ENCODE results near the gene SYCP3. TPM values are rescaled to one million over a fixed set of nuclear protein-coding genes. Genes with fewer than 3 reads are reported as not detected.

Gene SYCP3
- polyA plus RNA-seq, 1 donor from 2014 or later, result 3.4 TPM

GRCh38 chr12:101733166-101733565 lies 6.1 kb downstream of the SYCP3 start:
- no peak overlapping the region for H3K4me2 ChIP-seq (ENCODE audit: low read length)
- H3K27ac ChIP-seq (ENCODE audit: low read length), result no peak overlapping the region
- no peak for TF ChIP-seq SMC3 (conservative IDR thresholded peaks at IDR 0.05; ENCODE audit: poor library complexity)
- TF ChIP-seq, protein P1, sequence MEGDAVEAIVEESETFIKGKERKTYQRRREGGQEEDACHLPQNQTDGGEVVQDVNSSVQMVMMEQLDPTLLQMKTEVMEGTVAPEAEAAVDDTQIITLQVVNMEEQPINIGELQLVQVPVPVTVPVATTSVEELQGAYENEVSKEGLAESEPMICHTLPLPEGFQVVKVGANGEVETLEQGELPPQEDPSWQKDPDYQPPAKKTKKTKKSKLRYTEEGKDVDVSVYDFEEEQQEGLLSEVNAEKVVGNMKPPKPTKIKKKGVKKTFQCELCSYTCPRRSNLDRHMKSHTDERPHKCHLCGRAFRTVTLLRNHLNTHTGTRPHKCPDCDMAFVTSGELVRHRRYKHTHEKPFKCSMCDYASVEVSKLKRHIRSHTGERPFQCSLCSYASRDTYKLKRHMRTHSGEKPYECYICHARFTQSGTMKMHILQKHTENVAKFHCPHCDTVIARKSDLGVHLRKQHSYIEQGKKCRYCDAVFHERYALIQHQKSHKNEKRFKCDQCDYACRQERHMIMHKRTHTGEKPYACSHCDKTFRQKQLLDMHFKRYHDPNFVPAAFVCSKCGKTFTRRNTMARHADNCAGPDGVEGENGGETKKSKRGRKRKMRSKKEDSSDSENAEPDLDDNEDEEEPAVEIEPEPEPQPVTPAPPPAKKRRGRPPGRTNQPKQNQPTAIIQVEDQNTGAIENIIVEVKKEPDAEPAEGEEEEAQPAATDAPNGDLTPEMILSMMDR (IDR thresholded peaks at IDR 0.05; ENCODE audit: poor library complexity, severe bottlenecking), result no peak
- TF ChIP-seq, protein P2, sequence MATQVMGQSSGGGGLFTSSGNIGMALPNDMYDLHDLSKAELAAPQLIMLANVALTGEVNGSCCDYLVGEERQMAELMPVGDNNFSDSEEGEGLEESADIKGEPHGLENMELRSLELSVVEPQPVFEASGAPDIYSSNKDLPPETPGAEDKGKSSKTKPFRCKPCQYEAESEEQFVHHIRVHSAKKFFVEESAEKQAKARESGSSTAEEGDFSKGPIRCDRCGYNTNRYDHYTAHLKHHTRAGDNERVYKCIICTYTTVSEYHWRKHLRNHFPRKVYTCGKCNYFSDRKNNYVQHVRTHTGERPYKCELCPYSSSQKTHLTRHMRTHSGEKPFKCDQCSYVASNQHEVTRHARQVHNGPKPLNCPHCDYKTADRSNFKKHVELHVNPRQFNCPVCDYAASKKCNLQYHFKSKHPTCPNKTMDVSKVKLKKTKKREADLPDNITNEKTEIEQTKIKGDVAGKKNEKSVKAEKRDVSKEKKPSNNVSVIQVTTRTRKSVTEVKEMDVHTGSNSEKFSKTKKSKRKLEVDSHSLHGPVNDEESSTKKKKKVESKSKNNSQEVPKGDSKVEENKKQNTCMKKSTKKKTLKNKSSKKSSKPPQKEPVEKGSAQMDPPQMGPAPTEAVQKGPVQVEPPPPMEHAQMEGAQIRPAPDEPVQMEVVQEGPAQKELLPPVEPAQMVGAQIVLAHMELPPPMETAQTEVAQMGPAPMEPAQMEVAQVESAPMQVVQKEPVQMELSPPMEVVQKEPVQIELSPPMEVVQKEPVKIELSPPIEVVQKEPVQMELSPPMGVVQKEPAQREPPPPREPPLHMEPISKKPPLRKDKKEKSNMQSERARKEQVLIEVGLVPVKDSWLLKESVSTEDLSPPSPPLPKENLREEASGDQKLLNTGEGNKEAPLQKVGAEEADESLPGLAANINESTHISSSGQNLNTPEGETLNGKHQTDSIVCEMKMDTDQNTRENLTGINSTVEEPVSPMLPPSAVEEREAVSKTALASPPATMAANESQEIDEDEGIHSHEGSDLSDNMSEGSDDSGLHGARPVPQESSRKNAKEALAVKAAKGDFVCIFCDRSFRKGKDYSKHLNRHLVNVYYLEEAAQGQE (IDR thresholded peaks at IDR 0.05; ENCODE audit: borderline replicate concordance), result no peak
- no peak for TF ChIP-seq MXI1 (conservative IDR thresholded peaks at IDR 0.05; ENCODE audit: poor library complexity, severe bottlenecking)
- no peak for TF ChIP-seq EZH2 (IDR thresholded peaks at IDR 0.05; ENCODE audit: borderline replicate concordance, insufficient read depth, low read length, poor library complexity, severe bottlenecking)
- no peak for TF ChIP-seq EP300 (conservative IDR thresholded peaks at IDR 0.05; ENCODE audit: poor library complexity, severe bottlenecking)
- TF ChIP-seq POLR2AphosphoS5 (IDR thresholded peaks at IDR 0.05), result no peak
- TF ChIP-seq RAD21 (conservative IDR thresholded peaks at IDR 0.05), result no peak
- no peak for TF ChIP-seq TAF1 (IDR thresholded peaks at IDR 0.05; ENCODE audit: low read depth)
- no peaks in the 10 kb centered on the region for H3K9me3 ChIP-seq (ENCODE audit: low read length)
- no peaks in the 10 kb centered on the region for H3K79me2 ChIP-seq (replicated peaks; ENCODE audit: insufficient read depth, low read length)
- no peaks in the 10 kb centered on the region for H3K9me2 ChIP-seq (ENCODE audit: insufficient read depth, low read length)
- no peaks in the 10 kb centered on the region for H3F3A ChIP-seq (ENCODE audit: insufficient read depth, low read length, poor library complexity, severe bottlenecking)
- no peak overlapping the region for H3K9ac ChIP-seq (ENCODE audit: low read length)
- no peak overlapping the region for H3K4me3 ChIP-seq (ENCODE audit: low read length)
- H3K36me3 ChIP-seq (ENCODE audit: insufficient read depth, low read length), result no peaks in the 10 kb centered on the region
- H2AFZ ChIP-seq (ENCODE audit: low read depth, low read length), result no peak overlapping the region
- no peaks in the 10 kb centered on the region for H4K20me1 ChIP-seq (ENCODE audit: insufficient read depth)
- no peaks in the 10 kb centered on the region for H3K27me3 ChIP-seq (ENCODE audit: insufficient read depth, low read depth, low read length)

GRCh38 chr12:101732318-101732717 lies 6.9 kb downstream of the SYCP3 start:
- no peak overlapping the region for H3K27ac ChIP-seq (ENCODE audit: low read length)
- no peak overlapping the region for H3K4me3 ChIP-seq (ENCODE audit: low read length)
- no peaks in the 10 kb centered on the region for H3K9me3 ChIP-seq (ENCODE audit: low read length)
- H3K79me2 ChIP-seq (replicated peaks; ENCODE audit: insufficient read depth, low read length), result no peaks in the 10 kb centered on the region
- H3K9ac ChIP-seq (ENCODE audit: low read length), result no peak overlapping the region
- H3F3A ChIP-seq (ENCODE audit: insufficient read depth, low read length, poor library complexity, severe bottlenecking), result no peaks in the 10 kb centered on the region
- H3K36me3 ChIP-seq (ENCODE audit: insufficient read depth, low read length), result no peaks in the 10 kb centered on the region
- H3K27me3 ChIP-seq (ENCODE audit: insufficient read depth, low read depth, low read length), result no peaks in the 10 kb centered on the region
- no peak overlapping the region for H2AFZ ChIP-seq (ENCODE audit: low read depth, low read length)
- no peaks in the 10 kb centered on the region for H3K9me2 ChIP-seq (ENCODE audit: insufficient read depth, low read length)
- TF ChIP-seq TAF1 (IDR thresholded peaks at IDR 0.05; ENCODE audit: low read depth) (no peak), EP300 (conservative IDR thresholded peaks at IDR 0.05; ENCODE audit: poor library complexity, severe bottlenecking) (no peak), POLR2AphosphoS5 (IDR thresholded peaks at IDR 0.05) (no peak), SMC3 (conservative IDR thresholded peaks at IDR 0.05; ENCODE audit: poor library complexity) (no peak), EZH2 (IDR thresholded peaks at IDR 0.05; ENCODE audit: borderline replicate concordance, insufficient read depth, low read length, poor library complexity, severe bottlenecking) (no peak), MXI1 (conservative IDR thresholded peaks at IDR 0.05; ENCODE audit: poor library complexity, severe bottlenecking) (no peak), RAD21 (conservative IDR thresholded peaks at IDR 0.05) (no peak)
- TF ChIP-seq, protein P2 (IDR thresholded peaks at IDR 0.05; ENCODE audit: borderline replicate concordance), result no peak
- TF ChIP-seq, protein P1 (IDR thresholded peaks at IDR 0.05; ENCODE audit: poor library complexity, severe bottlenecking), result no peak
- H3K4me2 ChIP-seq (ENCODE audit: low read length), result no peak overlapping the region
- H4K20me1 ChIP-seq (ENCODE audit: insufficient read depth), result no peaks in the 10 kb centered on the region
